T-helper 1 cell (primary cell): ENCODE results near the gene WDR82.
"Not testable (repeated sequence)": the region's sequence is repeated elsewhere in the genome, so short reads cannot be mapped to it uniquely, and the experiment has no call there.

Experiments
- DNase-seq, 5 donors: peaks; one replicate each; pipeline ENCODE4 v3.0.0-alpha.2; 2012 to 2020

WDR82 gene

DNA sequence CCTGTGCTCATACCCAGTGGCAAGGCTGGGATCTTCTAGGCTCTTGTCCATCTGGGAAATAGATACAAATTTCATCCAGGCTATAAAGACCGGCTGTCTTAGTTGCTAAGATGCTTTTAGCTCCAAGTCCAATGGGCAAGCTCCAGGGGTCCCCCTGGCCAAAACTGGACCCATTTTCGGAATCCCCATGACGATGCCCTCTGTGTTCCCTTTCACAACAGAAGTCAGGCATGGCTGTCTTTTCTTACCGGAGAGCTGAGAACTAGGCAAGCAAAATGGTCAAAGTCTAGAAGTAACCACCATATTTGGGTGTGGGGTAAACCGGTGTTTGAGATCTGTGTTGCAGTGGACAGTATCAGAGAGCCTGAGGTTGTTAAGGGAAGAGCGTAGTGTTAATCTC, 10.2 kb upstream of the WDR82 start:
- no peak for DNase-seq

DNA sequence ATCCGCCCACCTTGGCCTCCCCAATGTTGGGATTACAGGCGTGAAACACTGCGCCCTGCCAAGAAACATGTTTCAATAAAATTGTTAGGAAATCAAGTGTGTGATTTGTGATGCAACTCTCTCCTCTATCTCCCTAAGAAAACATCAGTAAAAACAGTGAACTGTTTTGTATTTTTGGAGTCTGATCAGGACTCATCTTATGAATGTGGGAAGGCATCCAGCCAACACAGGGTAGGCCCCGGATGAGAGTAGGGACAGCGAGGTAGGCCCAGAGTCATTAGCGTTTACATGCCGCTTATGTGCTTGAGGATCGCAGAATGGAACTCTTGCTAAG, 8.3 kb upstream of the WDR82 start:
- no peak for DNase-seq

DNA sequence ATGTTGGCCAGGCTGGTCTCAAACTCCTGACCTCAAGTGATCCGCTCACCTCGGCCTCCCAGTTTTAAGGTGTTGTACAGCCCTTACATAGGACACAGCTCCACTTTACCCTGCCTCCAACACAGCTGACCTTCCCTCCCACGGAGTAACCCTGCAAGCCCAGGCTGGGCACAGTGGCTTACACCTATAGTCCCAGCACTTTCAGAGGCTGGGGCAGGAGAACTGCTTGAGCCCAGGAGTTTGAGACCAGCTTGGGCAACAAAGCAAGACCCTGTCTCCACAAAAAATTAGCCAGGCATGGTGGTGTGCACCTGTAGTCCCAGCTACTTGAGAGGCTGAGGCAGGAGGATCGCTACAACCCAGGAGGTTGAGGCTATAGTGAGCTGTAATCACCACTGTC, 5.6 kb upstream of the WDR82 start:
- DNase-seq, result not testable (repeated sequence)

DNA sequence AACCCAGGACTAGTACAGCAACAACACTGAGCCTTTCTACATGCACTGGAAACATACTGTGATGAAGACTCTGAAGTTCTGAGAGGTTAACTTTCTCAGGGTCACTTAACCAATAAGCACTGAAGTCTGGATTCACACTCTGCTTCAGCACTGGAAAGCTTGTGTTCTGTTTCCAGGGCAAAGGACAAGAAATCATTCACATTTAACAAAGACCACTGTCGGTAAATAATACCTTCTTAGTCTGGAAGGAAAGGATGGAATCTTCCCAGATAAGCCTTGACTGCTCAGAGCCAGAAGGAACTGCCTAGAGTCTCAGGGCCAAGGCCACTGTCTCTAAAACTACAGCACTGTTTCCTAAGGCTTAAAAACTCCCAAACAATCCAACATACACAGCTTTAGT, 4.9 kb upstream of the WDR82 start:
- DNase-seq, result no peak

DNA sequence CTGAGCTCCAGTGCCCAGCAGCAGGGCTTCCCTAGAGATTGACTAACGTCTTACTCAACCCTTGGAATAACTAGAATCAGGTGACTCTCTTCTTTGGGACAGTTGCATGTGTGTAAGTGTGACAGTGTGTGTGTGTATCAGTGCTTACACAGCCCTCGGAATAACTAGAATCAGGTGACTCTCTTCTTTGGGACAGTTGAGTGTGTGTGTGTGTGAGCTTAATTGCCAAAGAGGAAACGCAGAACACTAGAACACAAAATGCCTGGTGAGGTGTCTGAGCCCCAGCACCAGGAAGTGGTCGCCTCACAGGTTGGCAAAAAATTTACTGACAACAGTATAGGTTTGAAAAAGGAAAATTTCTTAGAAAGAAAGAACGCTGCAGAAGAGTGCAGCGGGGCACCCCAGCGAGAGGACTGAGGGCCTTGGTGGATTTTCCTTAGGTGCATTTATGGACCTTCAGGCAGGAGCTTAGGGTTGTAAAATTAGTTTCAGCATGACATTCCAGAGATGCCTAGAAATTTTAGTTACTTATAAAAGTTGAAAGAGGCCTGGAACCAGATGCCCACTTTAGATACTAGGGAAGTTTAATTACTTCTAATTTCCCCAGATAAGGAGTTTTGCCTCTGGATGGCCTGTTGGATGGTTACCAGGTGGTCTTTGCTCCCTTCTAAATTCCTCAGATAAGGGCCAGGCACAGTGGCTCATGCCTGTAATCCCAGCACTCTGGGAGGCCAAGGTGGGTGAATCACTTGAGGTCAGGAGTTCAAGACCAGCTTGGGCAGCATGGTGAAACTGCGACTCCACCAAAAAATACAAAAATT, 3.7 kb upstream of the WDR82 start:
- DNase-seq, result peak in 3 of 5 donors; percentile 21 to 73 (median 30)

DNA sequence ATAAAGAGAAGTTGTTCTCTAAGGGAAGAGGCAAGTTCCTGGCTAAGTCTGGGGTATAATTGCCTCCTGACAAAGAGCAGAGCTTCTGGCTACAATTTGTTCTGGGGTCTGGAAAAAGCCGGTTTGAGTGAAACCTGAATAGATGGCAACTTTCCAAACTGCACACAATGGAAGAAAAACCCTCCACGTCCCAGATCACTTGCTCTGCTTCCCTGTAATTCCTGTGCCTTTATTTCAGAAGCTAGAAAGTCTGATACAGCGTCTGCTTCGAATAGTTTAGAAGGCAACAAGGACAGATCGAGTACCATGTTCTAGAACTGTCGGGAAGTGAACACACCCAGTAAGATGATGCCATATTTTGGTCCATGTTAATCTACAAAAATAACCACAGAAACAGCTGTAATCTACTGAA, 1.6 kb upstream of the WDR82 start:
- DNase-seq, result no peak

DNA sequence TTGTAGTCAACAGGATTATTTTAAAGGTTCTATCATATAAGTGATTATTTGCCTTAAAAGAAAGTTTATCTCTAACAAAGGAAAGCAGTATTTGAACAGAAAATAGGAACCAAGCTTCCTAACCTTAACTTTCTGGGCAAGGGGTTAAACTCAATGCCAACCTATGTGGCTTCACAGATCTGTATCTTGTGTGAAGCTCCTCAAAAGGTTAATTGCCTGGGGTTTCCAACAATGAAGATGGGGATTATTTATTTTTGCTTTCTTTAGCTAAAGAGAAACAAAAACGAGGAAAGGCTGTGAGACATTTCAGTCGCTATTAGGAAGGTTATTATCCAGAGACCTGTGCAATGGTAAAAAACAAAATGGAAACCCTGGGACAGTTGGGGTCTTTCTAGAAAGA, 1.1 kb upstream of the WDR82 start:
- DNase-seq, result no peak

DNA sequence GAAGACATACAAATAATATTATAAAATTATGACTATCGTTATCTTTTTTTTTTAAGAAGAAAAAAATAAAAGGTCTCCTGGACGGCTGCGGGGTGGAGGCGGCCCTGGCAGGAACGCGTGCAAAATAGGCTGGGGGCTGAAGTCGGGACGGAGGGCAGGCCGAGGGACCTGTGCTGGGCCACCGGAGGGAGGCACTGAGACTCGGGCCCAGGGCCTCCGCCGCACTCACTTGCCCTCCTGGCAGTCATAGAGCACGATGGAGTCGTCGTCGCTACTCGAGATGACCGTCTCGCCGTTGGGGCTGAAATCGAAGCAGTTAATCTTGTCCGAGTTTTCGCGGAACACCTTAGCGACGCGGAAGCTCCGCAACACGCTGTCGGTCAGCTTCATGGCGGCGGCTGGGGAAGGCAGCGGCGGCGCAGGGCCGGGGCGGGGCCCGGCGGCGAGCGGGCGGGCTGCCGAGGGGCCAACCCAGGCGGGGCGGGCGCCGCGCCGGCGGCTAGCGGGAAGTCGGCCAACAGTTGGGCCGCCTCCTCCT, 408 bp downstream of the WDR82 start:
- DNase-seq, result peak; percentile 44 to 73 (median 55)

DNA sequence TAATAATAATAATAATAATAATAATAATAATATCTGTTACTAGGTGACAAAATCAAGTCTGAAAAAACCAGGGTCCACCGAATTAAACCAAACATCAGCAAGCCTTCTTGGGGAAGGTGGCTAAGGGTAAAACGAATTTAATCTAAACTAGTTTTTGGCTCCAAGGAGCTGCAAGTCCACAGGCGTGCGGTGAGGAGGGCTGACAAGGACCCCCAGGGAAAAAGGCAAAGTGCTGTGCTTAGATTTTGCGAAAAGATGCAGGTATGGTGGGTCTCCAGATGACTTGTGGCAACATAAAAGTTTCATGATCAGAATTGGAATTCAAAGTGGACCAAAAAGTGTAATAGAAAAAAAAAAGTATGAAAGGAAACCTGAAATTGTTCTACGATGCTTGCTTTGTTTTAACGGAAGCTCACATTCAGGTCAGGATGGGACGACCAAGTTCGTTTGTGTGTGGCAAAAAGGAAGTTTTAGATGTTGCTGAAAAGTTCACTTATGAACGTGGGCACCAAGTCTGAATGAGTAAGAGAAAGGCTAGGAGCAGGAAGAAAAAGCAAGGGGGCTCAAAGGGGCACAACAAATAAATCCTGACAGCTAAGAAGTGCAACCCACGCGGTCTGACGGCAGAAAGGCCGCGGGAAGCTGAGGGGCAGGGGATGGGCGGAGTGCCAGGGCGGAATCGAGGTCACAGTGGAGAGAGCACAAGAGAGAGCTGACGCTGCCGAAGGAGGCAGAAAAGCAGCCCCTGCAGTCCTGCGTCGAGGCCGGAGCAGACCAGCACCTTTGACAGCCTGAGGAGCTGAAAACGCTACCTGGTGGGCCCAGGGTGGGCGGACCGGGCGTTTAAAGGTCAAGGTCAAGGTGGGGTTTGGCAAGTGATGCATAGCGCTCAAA, 1.1 kb downstream of the WDR82 start:
- DNase-seq, result peak; percentile 44 to 82 (median 56)

DNA sequence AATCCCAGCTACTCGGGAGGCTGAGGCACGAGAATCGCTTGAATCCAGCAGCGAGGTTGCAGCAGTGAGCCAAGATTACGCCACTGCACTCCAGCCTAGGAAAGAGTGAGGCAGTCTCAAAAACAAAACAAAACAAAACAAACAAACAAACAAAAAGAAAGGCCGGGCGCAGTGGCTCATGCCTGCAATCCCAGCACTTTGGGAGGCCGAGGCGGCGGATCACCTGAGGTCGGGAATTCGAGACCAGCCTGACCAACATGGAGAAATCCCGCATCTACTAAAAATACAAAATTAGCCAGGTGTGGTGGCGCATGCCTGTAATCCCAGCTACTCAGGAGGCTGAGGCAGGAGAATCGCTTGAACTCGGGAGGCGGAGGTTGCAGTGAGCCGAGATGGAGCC, 3.7 kb downstream of the WDR82 start:
- not testable (repeated sequence) for DNase-seq

DNA sequence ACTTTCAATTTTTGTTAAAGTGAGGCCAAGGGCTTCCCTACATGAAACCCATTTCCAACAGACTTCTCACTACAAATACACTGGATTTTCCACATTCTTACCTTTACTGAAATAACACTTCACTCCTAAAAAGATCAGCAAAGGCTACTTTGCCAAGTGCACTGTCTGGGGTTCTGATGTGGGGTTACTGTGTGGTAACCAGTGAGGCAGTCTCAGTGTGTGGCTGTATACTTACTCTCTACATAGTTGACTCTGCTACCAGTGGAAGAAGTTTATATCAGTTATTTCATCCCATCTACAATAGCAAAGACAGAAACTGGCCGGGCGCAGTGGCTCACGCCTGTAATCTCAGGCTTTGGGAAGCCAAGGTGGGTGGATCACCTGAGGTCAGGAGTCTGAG, 5.6 kb downstream of the WDR82 start:
- DNase-seq, result no peak

DNA sequence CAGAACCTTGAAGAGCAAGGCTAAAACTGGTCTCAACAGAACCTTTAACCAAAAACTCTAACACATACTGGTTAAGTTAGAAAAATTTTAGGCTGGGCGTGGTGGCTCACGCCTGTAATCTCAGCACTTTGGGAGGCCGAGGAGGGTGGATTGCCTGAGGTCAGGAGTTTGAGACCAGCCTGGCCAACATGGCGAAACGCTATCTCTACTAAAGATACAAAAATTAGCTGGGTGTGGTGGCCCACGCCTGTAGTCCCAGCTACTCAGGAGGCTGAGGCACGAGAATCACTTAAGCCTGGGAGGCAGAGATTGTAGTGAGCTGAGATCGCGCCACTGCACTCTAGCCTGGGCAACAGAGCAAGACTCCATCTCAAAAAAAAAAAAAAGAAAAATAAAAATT, 6.3 kb downstream of the WDR82 start:
- not testable (repeated sequence) for DNase-seq

DNA sequence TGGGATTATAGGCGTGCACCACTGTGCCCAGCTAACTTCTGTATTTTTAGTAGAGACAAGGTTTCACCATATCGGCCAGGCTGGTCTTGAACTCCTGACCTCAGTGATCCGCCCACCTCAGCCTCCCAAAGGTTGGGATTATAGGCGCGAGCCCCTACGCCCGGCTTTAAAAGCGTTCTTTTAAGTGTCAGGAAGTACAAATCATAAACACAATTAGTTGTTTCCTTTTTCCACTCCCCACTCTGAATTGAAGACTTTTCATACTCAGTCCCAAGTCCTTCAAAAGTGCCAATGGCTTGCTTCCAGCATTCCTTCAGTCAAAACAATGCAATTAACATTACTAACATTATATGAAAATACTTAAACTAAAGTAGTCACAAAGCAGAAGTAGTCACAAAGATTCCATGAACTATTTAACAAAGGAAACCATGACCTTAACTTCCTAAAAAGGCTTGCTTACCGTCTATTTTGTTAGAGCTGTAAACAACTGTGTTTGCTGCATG, 8.1 kb downstream of the WDR82 start:
- DNase-seq, result no peak

DNA sequence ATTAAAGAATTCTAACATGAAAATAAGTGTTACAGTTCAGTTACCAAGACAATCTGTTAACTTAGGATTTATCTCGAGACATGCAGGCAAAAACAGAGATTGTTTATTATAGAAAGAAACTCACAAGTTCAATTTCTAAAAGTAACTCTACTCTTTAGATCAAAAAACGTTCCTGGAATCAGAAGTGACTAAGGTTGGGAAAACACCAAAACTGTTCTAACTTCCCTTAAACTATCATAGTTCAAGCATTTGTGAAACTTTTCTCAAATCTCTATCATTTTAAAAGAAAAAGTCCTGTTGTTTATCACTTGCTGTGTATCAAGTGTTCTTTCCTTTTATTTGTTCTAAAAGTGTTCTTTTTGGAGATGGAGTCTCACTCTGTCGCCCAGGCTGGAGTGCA, 8.7 kb downstream of the WDR82 start:
- DNase-seq, result no peak

DNA sequence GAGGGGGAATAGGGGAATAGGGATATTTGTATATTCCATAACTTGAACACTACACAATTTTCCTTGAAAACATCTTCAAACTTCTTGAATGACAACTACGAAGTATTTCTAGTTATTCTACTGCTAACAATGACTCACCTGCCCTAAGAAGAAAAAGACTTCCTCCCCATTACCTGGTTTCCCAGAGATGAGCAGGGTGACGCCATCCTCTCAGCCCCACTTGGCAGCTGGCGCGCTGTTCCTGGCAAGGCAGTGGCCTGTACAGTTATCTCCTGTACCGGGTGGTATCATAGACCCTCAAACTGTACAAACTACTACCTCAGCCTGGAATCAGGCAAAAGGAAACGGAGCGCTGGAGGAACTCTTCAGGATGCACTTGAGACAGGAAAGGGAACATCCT, 10.4 kb downstream of the WDR82 start:
- DNase-seq, result peak in 1 of 5 donors; percentile 46

DNA sequence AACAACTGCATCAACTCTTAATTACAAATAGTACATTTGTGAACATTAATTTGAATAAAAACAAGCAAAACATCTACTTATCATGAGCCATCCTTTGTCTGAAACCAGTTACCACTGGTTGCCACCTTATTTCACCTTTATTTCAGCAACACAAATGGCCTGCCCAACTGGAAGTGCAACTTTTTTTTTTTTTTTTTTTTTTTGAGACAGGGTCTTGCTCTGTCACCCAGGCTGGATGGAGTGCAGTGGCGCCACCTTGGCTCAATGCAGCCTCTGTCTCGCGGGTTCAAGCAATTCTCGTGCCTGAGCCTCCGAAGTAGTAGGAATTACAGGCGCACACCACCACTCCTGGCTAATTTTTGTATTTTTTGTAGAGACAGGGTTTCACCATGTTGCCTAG, 13.1 kb downstream of the WDR82 start:
- DNase-seq, result no peak

DNA sequence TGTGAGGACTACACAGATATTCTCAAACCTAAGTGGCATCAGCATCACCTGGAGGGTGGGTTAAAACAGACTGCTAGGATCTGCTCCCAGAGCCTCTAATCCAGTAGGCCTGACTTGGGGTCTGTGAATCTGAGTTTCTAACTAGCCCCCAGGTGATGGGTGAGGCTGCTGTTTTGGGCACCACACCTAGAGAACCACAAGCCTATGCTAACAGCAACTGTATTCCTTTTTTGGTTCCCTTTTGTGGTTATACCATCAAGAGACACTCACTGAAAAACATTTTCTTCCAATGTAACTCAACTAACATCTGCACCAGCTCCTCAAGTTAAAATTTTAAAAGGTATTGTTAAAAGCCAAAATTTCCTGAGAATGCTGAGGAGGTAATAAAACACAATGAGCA, 16.0 kb downstream of the WDR82 start:
- no peak for DNase-seq

DNA sequence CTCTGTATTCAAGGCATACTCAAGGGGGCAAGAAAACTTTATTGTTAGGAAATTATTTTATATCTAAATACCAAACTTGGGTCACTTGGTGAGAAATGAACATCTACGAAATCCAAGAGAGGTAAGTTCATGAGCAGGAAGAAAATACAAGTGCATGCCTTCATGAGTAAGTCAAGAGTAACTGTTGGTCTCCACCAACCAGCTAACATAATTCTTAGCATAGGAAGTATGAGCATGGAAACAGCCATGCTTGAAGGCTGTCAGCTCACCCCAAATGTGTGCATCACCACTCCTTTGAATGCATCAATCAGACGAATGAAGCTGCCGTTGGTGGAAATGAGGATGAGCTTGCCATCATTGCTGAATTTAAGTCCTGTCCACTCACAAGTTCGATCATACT, 19.0 kb downstream of the WDR82 start:
- DNase-seq, result no peak

DNA sequence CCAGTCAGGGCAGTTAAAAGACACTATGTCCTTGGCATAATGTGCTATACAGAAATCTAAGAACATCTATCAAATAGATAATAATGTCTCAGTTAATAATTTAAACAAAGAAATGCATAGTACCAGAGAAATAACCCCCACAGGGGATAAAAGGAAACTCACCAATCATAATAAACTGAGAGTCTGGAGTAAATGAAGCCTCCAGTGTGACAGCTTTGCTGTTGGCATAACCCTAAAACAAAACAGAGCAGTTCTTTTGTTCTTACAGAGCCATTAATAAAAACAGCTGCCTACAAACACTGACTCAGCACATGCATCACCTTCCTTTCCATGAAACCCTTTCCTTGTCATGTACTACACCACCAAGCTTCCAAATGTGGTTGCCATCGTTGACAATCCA, 19.4 kb downstream of the WDR82 start:
- no peak for DNase-seq

DNA sequence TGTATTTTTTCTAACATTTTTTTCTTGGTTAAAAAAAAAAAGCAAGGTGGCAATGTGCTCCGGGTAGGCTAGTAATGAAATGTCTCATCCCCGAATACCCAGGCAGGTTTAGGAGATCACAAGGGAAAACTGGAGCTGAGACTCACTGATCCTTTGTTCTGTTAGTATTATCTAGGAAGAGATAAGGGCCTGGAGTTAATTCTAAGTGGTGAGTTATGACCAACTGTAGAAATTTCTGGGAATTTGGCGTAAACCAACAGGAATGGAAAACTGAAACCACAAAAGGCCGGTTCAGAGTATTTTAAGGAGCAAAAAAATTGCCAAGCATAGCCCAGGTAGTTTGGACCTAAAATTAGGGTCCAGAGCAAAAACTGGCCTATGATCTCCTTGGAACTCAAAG, 20.5 kb downstream of the WDR82 start:
- DNase-seq, result no peak

DNA sequence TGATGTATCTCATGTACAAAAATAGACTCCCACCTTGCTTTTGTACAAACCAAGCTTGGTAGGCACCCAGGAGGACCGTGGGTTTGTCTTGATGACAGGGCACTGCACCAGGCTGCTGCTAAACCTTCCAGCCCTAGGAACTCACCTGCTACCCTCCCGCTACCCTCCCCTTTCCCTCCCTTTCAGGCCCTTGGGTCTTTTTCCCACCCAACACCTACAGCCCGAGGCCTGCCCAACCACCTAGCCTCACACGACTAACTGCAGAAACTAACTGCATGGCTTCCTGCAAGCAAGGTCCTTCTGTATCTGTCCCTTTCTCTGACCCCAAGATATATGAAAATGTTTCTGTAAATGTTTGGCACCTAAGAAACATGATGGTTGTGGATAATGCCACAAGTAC, 21.8 kb downstream of the WDR82 start:
- no peak for DNase-seq

DNA sequence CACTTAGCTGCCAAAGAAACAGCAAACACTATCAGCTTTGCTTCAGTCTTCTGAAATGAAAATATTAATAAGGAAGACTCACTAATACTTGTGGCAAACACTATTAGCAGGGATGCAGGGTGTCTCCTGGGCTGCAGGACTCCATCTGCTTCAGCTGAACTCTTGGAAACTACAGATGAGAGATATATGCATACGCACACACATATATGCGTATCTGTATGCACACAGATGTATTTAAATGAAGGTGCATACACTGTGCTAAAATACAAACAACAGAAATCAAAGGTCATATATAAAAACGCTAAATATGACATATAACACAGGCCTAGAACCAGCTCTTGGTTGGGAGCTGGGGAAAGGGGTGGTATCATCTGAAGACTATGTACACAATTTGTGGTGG, 22.3 kb downstream of the WDR82 start:
- no peak for DNase-seq

DNA sequence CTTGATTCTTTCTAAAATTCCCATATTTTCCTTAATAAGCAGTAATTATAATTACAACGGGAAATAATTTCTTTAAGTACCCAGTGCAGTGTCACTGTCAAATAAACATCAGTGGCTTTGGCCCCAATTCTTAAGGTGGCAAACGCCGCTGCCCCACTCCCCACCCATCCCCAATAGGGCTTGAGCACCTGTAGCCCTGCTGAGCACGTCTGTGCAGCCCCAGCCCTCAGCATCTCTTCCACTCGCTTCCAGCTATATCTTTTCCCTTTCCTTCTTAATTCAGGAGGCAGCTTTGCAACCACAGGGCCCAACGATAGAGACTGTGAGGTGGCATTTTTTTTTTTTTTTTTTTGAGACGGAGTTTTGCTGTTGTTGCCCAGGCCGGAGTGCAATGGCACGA, 23.8 kb downstream of the WDR82 start:
- no peak for DNase-seq
